T-helper 22 cell (primary cell): ENCODE results near the gene HIC1.
"Not testable (repeated sequence)": the region's sequence is repeated elsewhere in the genome, so short reads cannot be mapped to it uniquely, and the experiment has no call there.

Experiments
- DNase-seq: peaks from one replicate; pipeline ENCODE4 v3.0.0-alpha.2; 2020; ENCODE audit warnings: low read depth

Gene HIC1

DNA sequence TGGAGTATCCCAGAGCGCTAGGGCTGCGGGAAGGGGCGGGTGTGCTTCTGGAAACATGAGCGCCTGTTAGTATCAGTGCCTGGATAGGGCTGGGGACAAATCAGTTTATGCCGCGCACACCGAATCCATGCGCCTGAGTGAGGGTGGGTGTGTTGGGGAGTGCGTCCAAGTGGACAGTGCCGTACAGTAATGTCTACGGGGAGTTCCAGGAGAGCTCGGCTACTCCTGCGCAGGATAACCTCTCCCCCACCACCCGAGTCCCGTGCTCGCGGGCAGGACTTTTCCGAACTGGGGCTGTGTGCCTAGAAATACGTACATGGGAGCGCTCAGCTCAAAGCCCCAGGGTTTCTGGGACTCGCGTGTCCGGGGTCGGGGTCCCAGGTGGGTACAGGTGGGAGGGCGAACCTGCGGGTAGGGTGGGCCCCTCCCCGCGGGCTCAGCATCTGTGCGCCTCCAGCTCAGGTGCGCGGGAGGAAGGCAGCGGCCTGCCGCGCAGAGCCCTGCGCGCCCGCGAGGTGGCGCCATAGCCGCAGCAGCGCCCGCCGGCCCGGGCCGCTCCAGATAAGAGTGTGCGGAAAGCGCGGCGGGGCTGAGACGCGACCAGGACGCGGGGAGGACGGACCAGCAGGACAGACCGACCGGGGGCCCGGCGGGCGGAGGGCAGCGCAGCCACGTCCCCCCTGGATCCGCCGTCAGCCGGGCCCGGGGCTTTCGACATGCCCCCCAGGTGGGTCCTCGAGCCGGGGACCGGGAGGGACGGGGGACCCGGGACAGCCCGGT, at the start of gene HIC1:
Gene HIC1 (plus strand): TSS at position 592 of the 780 bp plus-strand sequence. CDS start 1,588 bp downstream, outside the sequence.
- DNase-seq: no peak

GRCh38 chr17:2008332-2009126, 46.4 kb upstream of the HIC1 start:
- no peak for DNase-seq

GRCh38 chr17:2009737-2010136, 45.2 kb upstream of the HIC1 start:
- DNase-seq: no peak

DNA sequence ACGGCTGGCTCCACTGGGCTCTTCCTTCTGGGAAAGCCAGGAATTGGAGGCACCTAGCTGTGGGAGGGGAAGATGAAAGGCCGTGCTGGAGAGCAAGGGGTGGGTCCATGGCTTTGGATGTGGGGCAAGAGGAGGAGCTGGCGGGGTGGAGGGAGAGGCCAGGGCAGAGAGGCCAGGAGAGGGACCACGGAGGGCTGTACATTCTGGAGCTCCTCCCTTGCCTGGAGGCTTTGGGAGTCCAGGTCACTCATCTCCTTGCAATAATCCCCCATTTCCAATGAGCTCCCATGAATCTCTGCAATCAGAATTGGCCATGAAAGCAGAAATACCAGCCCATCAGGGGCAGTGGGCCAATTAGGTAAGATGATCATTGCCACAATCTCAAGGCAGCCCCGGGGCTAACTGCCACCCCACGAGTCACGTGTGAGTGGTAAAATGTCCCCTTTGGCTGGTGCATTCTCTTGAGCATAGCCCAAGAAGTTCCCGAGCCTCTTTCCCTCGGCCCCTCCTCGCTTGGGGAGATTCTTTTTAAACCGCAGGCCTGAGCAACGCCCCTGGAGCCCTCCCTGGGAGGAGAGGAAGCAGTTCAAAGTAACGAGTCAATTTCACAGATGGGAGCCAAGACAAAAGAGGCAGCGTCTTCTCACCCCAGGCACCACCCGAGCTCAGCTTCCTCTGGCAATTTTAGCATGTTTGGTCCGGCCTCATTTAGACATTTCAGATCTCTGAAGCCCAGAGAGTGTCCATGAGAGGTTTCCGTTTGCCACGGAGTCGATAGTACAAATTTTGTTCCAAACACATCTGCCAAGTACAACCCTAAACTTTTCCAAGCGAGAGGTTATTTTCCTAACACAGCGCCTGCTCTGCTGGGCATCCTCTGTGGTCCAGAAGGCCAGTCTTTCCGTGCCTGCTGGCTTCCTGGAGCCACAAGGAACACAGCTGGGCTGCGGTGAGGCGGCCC, 43.2 kb upstream of the HIC1 start:
- DNase-seq: no peak

GRCh38 chr17:2012499-2012898, 42.4 kb upstream of the HIC1 start:
- no peak for DNase-seq

DNA sequence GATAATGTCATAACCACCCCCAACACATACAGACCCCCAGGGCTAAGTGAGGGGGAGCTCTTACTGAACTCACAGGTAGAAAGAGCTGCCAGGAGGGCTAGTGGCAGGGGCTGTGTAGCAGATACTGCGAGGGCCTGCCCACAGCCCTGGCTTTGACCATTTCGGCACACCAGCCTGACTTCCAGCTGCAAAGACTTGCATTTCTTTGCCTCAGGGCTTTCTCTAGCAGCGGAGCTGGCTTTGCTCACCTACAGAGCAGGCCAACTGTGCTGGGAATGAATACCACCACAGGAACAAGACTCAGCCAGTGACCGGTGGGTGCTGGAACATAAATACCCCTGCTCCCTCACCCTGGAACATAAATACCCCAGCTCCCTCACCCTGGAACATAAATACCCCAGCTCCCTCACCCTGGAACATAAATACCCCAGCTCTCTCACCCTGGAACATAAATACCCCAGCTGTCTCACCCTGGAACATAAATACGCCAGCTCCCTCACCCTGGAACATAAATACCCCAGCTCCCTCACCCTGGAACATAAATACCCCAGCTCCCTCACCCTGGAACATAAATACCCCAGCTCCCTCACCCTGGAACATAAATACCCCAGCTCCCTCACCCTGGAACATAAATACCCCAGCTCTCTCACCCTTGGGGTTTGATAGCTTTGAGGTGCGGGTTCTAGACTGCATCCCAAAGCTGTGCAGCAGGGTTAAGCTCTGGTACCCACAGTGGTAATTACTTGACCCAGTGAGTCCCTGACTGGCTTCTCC, 41.5 kb upstream of the HIC1 start:
- not testable (repeated sequence) for DNase-seq

GRCh38 chr17:2013994-2014317, 40.9 kb upstream of the HIC1 start:
- no peak for DNase-seq

- no peak for DNase-seq
These were observed 39.6 kb upstream of the HIC1 start for GRCh38 chr17:2015314-2015713.

- no peak for DNase-seq
These were observed 38.4 kb upstream of the HIC1 start for GRCh38 chr17:2016494-2016893.

GRCh38 chr17:2017274-2017941, 37.5 kb upstream of the HIC1 start:
- DNase-seq: no peak

GRCh38 chr17:2018716-2019510, 36.0 kb upstream of the HIC1 start:
- DNase-seq: no peak

DNA sequence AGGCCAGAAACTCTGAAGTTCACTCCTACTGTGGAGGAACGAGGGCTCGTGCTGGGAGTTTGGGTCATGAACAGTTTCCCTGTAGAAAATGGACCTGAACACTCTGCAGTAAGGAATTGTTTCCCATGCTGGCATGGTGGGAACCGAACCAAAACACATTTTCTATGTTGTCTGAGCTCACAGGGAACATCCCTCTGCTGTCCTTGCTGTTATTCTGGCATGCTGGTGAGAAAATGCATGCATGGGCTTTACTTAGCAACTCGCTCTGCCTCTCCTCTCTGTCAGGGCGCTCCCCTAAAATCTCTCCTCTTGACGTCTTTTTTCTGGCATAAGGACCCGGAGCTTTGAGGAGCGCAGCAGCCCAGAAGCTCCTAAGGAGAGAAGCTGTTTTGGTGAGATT, 35.2 kb upstream of the HIC1 start:
- DNase-seq: no peak

DNA sequence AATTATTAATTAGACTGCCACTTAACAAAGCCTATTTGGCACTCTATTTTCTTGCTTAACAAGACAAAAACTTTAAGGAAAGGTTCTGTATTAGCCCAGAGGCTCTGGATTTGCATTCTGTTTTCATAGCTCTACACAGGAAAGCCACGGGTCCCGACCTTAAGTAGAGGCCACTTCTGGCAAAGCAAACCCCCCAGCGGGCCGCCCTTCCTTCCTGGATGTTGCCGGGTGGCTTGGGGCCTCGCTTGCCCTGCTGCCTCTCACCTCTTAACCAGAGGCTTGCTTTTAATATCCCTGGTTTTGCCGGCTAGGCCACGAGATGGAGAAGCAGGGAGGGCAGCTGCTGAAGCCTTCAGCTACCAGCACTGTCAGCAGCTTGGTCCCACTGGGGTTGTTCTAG, 34.2 kb upstream of the HIC1 start:
- DNase-seq: no peak

DNA sequence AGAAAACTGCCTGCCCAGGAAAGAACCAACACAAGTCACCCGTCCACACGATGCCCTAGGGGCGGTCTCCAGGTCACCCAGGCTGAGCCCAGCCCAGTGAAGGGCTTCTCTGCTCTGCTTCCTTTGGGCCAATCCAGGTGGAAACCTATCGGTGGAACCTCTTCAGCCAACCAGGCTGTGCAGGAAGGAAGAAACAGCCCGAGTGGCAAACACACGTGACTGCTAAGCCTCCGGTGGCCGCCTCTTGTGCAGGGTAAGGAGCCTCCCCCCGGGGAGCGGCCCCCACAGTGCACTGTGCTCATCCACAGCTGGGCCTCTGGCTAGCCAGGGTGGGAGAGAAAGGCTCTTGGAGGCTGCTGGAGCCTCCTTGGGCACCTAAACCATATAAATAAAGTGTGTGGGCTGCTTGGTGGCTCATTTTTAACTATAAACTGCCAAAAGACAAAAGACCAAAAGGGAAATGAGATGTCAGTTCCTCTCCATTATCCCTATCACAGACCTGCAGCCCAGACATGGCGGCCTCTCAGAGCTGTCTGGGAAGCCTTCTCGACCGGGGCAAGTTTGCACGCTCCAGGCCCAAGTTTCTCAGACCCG, 32.2 kb upstream of the HIC1 start:
- no peak for DNase-seq

DNA sequence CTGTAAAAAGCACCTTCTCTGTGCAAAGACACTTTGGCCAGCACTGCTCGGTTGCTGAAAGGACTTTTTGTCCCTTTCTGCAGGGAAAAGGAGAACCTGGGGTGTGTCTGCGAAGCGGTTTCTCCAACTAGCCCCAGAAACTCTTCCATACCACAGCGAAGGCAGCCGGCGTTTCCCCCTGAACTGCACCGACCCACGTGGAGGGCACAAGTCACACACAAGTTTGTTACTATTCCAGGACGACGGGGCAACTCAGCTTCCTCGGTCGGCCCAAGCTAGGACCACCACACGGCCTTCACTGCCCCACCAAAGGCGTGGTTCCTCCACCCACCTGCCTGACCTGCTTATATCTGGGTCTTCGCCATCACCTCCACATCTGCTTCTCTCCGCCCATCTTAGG, 31.6 kb upstream of the HIC1 start:
- DNase-seq: no peak

GRCh38 chr17:2023692-2024571, 31.0 kb upstream of the HIC1 start:
- DNase-seq: peak; percentile 34

- DNase-seq: no peak
These were observed 30.2 kb upstream of the HIC1 start for GRCh38 chr17:2024572-2025219.

DNA sequence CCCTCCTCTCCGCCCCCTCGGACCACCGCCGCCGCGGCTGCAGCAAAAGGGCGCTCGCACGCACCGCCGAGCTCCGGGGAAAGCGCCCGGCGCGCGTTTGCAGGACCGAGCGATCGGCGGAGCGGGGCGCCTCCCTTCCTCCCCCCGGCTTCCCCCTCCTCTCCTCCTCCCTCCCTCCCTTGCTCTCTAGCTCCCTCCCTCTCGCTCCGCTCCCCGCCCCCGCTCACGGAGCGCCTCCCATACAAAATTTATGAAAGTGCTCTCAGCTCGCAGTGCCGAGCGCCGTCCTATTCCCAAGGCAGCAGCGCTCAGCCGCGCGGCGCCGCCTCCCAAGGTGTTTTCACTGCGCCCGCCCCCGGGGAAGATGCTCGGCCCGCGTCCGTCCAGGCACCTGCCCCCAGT, 29.7 kb upstream of the HIC1 start, which contains the start of gene RTN4RL1:
Gene RTN4RL1 (minus strand): TSS at position 115 of the 402 bp plus-strand sequence. CDS start 469 bp downstream, outside the sequence.
- peak; percentile 69 for DNase-seq
